ENCODE data around the gene RAP1B. TPM values are rescaled to one million over a fixed set of nuclear protein-coding genes. Genes with fewer than 3 reads are reported as not detected.

RAP1B gene
- 100 to 1,000 TPM; 153 to 195 (median 188) TPM for polyA plus RNA-seq (ENCODE audit: insufficient read length in 4 of 4)

DNA sequence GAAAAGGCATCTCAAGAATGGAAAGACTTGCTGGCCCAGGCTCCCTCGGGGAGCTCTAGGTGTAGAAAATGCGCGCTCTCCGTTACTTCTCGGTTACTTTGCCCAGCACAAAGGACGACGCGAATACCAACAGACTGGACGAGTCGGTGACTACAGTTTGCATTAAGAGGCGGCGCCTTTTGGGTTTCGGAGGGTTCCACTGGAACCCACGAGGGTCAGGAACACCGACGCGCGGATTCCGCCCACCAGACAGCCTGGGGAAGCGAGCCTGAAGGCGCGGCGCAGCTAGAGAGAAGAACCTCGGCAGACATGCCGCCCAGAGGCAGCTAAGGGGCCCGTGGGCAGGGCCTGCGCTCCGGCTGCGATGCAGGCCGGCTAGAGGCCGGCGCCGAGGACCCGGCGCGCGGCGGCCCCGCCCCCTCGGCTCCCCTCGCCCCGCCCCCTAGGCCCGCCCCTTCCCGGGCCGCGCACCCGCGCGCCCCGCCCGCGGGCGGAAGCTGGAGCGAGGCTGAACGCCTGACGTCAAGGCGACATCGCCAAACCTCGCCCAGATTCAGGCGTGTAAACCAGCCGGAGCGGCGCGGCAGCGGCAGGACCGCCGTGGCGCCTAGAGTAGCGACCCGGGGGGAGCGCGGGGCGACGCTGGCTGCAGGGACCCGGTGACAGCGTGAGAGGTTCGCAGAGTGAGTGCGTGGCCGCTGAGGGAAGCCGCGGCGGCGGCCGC, at the start of gene RAP1B:
Gene RAP1B, plus strand, starts transcription at position 530 of the 724 bp plus-strand sequence. CDS start 37,826 bp downstream, outside the sequence.
- DNase-seq (ENCODE audit: low read depth in 4 of 4, low spot score in 2 of 4), result peak; percentile 81 to 86 (median 82)

DNA sequence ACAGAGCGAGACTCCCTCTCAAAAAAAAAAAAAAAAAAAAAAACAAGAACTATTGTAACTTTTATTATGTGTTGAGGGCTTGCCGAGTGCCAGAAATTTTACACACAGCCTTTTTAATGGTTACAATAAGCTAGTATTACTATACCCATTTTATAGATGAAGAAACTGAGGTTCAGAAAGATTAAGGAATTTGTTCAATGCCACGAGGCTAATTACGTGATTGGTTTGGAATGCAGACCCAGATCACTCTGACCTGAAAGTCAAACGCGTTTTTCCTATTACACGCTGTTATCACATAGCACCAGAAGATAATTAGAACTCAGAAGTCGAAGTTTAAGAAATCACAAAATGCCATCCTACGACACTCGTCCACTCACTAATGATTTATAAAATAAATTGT, 48.9 kb upstream of the RAP1B start:
- no peak for DNase-seq (ENCODE audit: low read depth in 4 of 4, low spot score in 2 of 4)

DNA sequence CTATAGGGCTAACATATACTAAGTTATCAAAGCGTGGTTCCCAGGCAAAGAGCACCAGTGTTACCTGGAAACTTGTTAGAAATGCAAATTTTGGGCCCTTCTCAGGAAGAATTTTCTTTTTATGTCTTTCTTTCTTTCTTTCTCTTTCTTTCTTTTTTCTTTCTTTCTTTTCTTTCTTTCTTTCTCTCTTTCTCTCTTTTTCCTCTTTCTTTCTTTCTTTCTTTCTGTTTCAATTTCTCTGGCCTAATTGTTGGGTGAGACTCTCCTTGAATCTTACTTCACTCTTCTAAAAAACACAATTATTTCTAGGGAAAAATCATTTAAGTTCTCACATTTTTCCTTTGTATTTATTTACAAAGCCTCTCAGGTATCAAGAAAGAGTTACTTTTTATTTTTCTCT, 46.5 kb upstream of the RAP1B start:
- no peak for DNase-seq (ENCODE audit: low read depth in 4 of 4, low spot score in 2 of 4)

DNA sequence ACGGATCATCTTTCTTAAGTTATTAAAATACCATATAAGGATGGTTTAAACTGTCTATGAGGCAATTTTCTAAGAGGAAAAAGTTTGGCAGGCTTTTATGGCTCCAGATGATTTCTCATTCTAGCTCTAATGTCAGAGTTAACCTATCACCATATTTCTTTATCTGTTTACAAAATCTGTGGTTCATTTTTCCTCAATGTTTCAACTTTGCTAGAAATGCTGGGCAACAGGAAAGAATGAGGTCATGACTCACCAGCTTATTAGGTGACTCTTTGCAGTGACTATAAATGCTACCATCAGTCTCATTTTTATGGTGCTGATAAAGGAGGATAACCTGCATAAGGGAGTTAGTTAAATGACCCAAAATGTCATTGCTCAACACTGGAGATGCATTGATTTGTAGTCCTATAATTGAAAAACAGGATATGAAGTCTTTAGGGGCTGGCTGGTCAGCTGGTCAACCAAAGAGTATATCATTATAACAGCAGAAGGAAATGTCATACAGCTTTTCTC, 45.3 kb upstream of the RAP1B start:
- DNase-seq (ENCODE audit: low read depth in 4 of 4, low spot score in 2 of 4), result no peak

DNA sequence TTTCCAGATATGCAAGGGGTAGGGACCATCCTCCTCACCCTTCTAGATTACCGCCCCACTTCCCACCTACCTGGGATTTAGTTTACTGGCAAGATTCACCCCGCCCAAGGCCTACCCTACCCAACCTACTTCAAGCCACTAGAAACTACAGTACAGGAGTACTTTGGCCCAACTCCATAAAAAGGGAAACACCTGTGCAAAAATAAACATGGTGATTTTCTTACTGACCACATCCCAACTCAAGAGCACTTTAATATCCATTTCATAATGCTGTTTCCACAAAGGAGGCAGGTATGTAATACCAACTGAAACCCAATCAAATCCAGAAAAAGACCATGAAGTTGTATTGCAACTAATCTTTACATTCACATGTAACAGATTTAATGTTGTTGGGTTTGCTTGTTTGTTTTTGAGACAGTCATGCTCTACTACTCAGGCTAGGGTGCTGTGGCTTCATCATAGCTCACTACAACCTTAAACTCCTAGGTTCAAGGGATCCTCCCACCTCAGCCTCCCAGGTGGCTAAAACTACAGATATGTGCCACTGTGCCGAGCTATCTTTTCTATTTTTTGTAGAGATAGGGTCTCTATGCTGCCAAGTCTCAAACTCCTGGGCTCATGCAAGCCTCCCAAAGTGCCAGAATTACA, 41.7 kb upstream of the RAP1B start:
- no peak for DNase-seq (ENCODE audit: low read depth in 4 of 4, low spot score in 2 of 4)

DNA sequence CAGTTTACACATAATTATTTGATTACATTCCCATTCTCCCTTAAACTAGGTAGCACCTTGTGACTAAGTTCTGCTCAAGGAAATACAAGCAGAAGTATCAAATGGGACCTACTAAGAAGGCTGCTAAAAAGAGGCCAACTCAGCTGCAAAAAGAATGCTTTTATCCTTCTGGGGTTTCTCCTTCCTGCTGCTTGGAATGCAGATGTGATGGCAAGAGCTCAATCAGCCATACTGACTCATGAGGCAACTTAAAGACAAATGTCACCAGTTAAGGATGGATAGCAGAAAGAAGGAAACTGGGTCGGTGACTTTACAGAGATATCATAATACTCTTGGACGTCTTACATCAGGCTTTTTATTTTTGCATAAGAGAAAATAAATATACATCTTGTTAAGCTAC, 38.0 kb upstream of the RAP1B start:
- no peak for DNase-seq (ENCODE audit: low read depth in 4 of 4, low spot score in 2 of 4)

DNA sequence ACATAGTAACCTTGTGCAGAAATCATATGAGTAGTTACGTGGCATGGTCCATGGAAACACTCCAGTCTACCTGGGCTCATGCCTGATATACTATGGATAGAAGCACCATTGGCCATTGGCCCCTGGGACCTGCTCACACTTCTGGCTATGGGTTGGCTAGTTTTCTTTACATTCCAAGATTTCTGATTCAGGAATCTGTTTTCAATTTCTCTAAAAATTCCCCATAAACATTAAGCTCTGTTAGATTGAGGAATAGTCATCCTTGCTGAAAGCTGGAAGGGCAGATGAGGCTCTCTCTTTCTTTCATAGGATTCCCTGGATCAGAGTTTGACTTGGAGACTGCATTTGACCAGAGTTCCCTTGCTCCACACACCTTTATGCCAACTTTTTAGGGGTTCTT, 37.3 kb upstream of the RAP1B start:
- no peak for DNase-seq (ENCODE audit: low read depth in 4 of 4, low spot score in 2 of 4)

DNA sequence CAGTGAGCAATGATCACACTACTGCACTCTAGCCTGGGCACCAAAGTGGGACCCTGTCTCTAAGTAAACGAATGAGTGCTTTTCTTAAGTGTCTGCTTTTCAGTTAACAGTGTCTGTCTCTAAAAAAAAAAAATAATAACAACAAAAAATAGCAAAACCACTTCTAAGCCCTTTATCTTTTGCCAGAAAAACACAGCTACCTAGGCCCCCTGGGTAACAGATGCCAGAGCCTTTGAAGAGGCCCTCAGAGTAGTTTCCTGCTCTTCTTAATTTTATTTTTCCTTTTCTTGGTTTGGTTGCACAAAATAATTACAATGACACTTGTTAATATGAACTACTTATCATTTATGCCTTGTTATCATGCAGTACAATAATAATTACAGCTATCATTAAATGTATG, 32.8 kb upstream of the RAP1B start:
- DNase-seq (ENCODE audit: low read depth in 4 of 4, low spot score in 2 of 4), result no peak

DNA sequence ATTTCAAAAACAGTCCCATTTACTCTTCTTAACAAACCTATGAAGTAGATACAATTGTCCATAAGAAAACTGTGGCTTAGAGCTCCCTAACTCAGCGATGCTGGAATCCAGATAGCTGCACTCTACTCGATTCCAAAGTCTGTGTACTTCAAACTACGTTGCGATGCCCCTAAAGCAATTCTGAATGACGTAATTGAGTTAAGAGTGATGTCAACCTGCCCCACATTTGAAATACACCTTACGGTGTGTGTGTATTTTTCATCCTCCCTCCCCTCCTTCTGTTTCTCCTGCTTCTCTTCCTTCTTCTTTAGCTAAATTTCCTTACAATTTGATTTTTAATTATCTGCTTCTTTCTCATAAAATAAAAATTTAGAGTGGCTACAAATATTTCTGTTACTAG, 31.9 kb upstream of the RAP1B start:
- DNase-seq (ENCODE audit: low read depth in 4 of 4, low spot score in 2 of 4), result no peak

DNA sequence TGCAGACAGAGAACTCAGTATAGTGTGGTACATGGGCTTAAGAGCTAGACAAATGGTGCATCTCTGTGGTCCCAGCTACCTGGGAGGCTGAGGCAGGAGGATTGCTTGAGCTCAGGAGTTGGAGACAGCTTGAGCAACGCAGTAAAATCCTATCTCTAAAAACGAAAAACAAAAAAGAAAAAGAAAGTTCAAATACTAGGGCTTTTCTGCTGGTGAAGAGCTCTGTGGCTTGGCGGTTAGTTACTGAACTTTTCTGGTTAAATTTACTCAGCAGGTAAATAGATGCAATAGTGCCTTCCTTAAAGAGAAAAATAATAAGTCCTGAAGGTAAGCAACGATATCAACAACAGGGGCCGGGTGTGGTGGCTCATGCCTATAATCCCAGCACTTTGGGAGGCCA, 31.4 kb upstream of the RAP1B start:
- no peak for DNase-seq (ENCODE audit: low read depth in 4 of 4, low spot score in 2 of 4)

DNA sequence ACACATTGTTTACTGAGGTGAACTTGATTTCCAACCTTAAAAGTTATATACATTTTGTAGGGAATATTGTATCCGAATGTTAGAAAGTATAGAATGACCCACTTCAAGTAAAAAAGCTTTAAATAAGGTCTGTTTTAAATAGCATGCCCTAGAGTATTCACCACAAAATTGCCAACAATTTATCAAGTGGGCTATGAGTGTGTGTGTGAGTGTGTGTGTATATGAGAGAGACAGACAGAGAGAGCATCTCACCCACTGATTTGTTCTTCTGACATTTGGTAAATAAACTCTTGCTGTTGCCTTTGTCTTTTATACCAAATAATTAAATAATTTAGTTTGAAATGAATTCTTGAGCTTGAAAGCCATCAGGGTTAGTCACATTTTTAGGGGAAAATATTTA, 29.8 kb upstream of the RAP1B start:
- no peak for DNase-seq (ENCODE audit: low read depth in 4 of 4, low spot score in 2 of 4)

DNA sequence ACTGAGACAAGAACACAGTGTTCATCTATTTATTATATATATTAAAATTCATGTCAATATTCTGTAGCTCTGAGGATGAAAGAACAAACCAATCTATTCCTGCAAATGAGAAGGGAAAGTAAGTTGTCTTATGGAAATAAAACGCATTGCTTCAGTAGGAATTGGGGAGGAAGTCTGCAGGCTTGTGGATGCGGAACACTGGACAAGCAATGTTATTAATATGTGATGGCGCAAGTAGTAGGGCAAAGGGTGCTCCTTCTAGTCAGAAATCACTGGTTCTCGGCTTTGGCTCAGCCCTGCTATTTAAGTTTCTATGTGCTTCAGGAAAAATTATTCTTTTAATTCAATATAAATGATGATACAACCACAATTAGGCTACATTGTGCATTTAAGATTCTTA, 28.8 kb upstream of the RAP1B start:
- no peak for DNase-seq (ENCODE audit: low read depth in 4 of 4, low spot score in 2 of 4)

DNA sequence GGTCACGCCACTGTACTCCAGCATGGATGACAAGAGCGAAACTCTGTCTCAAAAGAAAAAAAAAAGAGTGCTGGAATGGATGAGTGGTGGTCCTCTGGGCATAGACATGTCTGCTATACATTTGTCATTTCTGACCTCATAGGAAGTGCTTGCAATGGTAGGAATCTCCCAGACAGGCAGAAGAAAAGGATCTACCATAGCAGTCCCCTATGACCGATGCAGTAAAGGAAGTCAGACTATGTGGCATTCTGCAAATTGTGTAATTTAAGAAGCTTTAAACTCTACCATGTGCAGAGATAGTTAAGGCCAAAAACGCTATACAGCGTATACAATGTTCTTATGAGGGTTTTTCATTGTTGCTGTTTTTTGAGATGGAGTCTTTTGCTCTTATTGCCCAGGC, 24.7 kb upstream of the RAP1B start:
- no peak for DNase-seq (ENCODE audit: low read depth in 4 of 4, low spot score in 2 of 4)

DNA sequence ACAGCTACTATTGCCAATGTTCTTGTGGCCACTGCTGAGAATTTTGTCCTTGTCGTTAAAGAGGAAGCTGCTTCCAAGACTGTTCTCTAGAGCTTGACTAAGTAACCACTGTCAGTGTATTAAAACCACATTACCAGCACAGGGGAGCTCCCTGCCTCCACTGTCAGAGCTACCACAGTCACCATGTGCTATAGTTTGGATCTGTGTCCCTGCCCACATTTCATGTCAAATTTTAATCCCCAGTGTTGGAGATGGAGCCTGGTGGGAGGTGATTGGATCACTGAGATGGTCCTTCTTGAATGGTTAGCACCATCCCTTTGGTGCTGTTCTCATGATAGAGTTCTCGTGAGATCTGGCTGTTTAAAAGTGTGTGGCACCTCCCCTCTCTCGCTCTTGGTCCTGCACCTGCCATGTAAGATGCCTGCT, 23.2 kb upstream of the RAP1B start:
- no peak for DNase-seq (ENCODE audit: low read depth in 4 of 4, low spot score in 2 of 4)

DNA sequence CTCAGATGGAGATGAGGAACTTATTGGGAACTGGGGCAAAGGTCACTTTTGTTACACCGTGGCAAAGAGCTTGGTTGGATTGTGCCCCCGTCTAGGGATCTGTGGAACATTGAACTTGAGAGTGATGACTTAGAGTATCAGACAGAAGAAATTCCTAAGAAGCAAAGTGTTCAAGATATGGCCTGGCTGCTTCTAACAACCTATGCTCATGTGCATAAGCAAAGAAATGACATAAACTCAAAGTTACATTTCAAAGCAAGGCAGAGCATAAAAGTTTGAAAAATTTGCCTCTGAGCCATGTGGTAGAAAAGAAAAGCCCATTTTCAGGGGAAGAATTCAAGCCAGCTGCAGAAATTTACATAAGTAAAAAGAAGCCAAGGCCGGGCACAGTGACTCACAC, 21.5 kb upstream of the RAP1B start:
- DNase-seq (ENCODE audit: low read depth in 4 of 4, low spot score in 2 of 4), result no peak

DNA sequence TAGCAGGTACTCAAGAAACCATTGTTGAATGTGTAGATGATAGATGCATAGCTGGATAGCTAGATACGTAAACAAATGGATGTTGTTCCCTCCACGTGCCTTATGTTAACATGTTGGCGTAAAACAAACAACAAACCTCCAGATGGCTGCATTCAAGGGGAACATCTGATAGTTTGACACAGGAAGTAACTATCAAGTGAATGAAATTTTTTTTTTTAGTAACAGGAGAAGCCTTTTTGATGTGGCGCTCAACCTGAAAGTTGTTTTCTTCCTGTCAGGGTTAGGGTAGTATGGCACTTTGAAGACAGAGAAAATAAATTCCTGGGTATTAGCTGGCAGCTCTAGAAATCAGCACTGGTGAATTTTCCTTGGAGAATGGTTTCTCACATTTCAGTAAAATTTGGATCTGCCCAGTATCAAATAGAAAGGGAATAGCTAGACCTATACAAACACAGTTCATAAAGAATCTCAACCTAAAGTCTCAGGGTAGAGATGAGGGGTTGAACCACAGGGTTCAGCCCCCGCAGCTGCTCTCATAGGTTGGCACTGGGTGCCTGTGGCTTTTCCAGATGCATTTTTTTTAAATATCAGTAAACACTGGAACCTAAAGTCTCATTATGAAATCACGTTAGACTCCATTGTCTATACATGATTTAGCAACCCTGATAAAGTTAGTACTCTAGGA, 18.8 kb upstream of the RAP1B start:
- DNase-seq (ENCODE audit: low read depth in 4 of 4, low spot score in 2 of 4), result no peak

DNA sequence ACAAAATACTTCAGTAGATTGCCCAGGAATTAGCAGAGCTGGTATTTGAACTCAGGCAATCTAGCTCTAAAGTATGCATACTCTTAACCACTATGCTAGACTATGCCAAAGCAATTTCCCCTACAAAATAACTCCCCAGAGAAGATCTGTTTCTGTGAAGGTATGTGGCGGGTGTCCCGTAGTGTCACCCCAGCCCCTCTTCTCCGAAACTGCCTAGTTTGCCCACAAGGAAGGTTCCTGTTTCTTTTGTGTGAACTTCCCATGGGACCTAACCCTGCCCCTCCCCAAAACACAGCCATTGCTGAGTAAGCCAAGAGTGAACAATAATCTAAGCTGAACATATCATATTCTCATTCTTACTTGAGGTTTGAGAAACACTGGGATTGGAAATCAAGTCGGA, 15.5 kb upstream of the RAP1B start:
- no peak for DNase-seq (ENCODE audit: low read depth in 4 of 4, low spot score in 2 of 4)

DNA sequence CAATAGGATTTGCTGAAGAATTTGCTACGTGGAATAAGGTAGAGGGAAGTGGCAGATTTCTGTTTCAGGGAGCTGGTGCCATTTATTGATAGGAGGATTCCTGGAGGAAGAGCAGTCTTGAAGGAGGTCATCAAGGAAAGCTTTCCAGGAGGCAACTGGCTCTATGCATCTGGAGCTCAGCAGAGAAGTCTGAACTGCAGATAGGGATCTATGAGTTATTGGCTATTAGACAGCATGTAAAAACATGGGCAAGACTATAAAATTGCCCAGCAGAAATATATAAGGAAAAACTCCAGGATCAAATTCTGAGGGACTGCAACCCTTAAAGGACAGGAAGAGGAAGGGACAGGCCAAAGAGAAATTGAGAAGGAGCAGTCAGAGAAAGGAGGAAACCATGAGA, 8.9 kb upstream of the RAP1B start:
- no peak for DNase-seq (ENCODE audit: low read depth in 4 of 4, low spot score in 2 of 4)

DNA sequence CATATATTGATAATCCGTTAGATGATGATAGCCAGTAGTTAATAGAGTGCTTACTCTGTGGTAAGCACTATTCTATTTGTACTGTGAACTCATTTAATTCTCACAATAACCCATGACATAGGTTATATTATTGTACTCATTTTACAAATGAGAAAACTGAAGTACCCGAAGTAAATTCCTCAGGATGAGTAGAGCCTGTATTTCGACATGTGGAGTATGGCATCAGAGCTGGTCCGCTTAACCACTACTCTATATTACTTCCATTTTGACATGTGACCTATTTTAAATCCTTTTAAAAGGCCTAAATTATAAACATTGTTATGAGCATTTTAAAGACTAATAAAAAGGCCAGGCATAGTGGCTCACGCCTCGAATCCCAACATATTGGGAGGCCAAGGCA, 8.0 kb upstream of the RAP1B start:
- no peak for DNase-seq (ENCODE audit: low read depth in 4 of 4, low spot score in 2 of 4)

DNA sequence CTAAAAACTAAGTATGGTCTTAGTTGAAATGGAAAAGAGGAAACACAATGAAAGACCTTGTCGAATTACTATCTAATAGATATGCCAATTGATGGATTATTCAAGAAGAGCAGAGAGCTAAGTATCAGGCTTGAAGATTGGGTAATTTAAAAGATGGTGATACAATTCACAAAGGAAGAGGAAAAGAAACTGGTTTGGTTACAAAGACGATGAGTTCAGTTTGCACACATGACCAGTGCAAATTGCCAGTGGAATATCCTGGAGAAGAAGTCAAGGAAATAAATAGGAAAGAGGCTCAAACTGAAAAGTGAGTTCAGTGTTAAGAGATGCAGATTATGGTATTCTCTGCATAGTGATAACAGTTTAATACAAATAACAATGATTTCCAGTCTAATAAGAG, 2.5 kb upstream of the RAP1B start:
- DNase-seq (ENCODE audit: low read depth in 4 of 4, low spot score in 2 of 4), result no peak

DNA sequence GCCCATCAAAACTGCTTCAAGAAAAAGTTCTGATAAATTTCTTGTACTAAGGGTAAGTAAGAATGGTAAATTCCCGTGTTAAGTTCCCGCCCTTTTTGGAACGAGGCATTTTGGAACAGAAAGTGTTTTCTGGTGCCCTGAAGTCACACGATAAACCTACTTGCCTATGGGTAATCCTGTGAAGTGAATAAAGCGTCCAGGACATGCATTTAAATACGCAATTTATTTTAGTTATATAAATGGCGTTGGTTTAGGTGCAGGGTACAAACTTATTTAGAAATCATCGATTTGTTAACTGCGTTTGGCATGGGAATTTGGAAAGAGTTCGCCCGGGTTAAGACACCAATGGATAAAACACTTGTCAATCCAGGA, 715 bp upstream of the RAP1B start:
- peak in 2 of 4 donors; percentile 29 to 36 for DNase-seq (ENCODE audit: low read depth in 4 of 4, low spot score in 2 of 4)
